ENCODE measurements around the gene LGALS14.
"Not testable (repeated sequence)": the region's sequence is repeated elsewhere in the genome, so short reads cannot be mapped to it uniquely, and the experiment has no call there.

LGALS14 gene, protein sequence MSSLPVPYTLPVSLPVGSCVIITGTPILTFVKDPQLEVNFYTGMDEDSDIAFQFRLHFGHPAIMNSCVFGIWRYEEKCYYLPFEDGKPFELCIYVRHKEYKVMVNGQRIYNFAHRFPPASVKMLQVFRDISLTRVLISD
- 0.09 to 0.10 reads per million in 2 donors for total RNA-seq

DNA sequence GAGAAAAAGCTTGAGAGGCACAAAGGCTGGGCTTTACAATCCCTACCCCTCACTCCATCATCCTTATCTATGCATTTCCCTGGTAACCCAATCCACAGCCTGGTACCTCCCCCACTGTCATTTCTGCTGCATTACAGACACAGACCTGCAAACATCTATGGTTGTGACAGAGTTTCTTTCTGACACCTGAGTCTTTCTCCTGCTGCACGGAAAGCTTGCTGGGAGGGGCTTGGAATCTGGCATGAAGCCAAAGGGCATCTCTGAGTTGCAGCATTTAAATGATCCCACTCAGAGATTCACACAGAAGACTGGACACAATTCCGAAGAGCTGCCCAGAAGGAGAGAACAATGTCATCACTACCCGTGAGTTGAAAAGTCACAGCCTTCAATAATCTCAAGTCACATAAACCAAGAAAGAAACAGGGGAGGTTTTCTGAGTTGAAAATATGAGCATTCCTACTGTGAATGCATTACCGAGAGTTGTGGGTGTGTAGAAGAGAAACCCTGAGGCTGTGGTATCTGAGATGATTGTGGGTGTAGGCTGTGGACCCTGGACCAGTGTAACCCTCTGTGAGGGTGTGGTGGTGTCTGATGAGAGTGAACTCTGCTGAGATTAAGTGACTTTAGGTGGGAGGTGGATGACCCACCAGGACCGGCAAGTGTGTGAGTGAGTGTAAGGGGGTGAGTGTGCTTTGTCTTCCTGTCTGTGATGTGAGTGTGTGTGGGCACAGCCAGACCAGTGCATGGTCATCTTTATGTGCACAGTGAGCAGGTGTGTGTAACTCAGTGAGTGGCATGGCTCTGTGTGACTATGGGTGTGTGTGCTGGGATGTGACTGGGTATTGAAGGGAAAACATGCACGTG, at the start of gene LGALS14:
TSS of gene LGALS14 (plus strand) at position 301 of the 864 bp plus-strand sequence. CDS start at position 349, 48 bp downstream.
- DNase-seq: no peak

DNA sequence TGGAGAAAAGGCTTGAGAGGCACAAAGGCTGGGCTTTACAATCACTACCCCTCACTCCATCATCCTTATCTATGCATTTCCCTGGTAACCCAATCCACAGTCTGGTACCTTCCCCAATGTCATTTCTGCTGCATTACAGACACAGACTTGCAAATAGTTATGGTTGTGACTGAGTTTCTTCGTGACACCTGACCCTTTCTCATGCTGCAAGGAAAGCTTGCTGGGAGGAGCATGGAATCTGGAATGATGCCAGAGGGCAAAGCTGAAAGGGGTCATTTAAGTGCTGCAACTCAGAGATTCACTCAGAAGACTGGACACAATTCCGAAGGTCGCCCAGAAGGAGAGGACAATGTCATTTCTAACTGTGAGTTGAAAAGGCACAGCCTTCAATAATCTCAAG, 48.7 kb upstream of the LGALS14 start, which contains the start of gene LGALS16:
TSS of gene LGALS16 (plus strand) at position 301 of the 400 bp plus-strand sequence. CDS start at position 350, 49 bp downstream.
- DNase-seq: no peak

DNA sequence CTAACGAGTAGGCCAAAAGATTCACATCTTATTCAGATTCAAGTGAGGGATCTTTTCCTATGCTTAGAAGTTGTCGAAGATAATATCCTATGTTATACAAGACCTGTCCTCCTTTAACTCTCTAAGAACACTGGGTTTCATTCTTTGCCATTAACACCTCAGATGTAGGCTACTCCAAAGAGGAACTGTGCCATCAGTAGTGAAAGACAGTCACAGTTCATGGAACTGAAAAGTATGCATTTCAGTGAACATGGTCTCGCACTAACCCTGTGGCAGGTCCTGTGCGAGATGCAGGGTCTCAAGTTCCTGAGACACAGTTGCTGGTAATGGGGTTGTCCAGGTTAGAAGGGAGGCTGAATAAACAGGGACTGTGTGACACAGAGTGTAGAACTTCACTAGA, 44.5 kb upstream of the LGALS14 start:
- no peak for DNase-seq

DNA sequence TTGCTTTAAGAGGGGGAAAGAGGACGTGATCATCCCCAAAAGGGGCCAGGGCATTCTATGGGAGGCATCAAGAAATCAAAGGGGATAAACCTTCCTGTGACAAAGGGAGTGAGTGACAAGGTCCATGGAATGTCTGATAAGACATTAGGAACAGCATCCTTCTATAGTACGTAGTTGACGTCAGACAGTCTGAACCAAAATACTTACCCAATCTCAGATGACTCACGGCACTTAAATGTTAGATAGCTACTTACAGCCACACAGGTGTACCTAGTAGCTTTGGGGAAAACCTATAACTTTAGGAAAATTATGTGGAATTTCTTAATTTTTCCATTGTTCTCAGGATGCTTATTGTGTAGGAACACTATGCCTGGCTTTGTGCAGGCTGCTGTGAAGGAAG, 43.6 kb upstream of the LGALS14 start:
- DNase-seq: no peak

DNA sequence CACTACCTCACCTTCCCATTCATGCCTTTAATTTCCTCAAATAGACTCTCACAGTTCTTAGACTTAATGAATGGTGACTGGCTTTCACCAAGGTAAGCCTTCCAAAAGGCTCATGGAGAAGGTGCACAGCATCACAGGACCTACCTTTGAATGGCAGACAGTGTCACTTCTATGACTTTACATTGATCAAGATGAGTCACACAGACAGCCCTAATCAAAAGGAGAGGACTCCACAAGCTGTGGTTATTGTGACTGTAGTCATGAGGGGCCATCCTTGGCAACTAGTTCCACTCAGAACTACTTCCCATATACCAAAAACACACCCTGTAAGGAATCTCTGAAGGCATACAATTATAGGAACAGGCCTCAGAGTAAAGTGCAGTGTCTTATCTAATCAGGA, 42.7 kb upstream of the LGALS14 start:
- no peak for DNase-seq

DNA sequence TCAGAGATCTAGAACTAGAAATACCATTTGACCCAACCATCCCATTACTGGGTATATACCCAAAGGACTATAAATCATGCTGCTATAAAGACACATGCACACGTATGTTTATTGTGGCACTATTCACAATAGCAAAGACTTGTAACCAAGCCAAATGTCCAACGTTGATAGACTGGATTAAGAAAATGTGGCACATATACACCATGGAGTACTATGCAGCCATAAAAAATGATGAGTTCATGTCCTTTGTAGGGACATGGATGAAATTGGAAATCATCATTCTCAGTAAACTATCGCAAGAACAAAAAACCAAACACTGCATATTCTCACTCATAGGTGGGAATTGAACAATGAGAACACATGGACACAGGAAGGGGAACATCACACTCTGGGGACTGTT, 34.4 kb upstream of the LGALS14 start:
- DNase-seq: not testable (repeated sequence)

DNA sequence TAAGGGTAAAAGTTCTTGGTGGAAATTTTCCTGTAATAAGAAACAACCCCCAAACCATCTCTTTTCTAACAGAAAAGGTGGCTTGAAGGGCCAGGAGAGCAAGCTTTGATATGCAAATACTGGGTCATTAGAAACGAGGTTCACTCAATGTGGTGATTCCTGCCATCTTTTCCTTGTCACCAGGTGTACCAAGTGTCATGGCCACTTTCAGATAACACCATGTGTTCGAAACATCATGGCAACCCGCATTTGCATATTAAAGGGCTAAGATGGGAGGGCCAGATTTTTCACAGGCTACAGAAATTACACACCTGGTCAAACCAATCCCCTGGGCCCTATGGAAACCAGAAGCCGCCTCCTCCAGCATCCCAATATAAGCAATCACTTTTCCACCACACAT, 33.3 kb upstream of the LGALS14 start:
- DNase-seq: no peak

DNA sequence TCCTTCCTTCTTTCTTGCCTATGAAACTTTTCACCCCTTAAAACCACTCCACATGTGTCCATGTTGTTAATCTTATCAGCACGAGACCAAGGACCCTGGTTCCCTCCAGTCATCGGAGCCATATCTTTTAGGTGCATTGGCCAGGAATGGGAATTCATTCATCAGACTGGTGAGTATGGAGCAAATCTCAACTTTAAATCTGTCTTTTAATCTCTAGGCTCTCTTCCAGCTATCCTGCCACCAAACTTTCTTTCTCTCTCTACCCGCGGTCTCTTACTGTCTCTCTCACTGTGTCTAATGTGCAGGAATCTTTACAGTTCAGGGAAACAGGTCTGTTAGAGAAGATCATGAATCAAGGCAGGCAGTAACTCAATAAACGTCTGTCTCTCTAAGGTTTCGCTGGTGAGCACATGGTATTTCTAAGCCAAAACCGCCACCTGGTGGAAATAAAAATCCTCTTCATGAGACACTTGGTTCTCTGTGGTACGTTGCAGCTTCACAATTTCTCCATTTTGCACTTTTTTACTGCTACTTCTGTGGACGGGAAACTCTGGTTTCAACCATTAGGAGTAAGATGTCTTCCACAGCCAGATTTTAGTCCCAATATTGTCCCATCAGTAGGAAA, 32.4 kb upstream of the LGALS14 start:
- DNase-seq: no peak

DNA sequence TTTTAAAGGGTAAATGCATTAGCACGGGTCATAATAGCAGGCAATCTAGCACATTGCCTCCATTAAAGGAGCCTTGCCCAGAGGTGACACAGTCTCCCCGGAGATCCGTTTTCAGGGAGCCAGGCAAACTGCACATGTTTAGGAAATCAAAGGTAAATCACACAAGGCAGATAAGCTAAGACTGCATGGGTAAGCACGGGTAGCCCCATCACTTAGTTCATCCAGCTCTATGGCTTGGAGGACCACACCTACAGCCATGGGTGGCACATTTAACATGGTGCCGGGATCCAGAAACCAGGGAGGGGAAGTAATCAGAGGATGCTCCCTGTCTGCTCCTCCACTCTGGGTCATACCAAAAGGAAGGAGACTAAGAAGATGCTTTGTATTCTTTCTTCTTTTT, 31.8 kb upstream of the LGALS14 start:
- DNase-seq: no peak

DNA sequence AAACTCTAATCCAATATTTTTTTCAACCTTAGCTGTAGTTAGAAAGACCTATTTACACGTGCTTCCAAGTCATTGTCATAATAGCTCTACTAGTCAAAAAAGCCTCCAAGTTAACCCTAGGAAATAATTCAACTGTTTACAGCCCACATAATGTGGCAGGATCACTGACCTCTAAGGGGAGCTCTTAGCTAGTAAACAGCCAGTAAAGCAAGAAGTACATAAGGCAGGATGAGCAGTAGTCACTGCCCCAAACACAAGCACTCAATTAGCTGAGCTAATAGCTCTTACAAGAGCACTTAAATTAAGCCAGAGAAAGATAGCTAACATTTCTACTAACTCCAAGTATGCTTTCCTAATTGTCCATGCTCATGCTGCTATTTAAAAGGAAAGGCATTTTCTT, 30.4 kb upstream of the LGALS14 start:
- not testable (repeated sequence) for DNase-seq

DNA sequence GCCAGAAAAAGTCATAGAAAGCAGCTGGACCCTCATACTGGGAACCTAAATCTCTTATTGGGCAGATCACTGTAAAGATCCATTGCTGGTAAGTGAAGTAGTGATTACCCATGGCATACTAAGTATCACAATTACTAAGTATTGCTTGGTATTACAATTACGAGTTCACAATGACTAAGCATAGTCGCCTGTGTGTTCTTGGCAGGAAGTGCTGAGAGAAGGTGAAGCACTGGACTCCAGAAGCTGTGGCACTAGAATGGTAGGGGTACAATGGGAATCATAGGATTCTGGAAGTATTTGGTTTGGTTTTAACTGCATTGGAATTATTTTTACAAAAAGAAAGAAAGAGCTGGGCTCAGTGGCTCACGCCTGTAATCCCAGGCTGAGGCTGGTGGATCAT, 28.3 kb upstream of the LGALS14 start:
- no peak for DNase-seq

DNA sequence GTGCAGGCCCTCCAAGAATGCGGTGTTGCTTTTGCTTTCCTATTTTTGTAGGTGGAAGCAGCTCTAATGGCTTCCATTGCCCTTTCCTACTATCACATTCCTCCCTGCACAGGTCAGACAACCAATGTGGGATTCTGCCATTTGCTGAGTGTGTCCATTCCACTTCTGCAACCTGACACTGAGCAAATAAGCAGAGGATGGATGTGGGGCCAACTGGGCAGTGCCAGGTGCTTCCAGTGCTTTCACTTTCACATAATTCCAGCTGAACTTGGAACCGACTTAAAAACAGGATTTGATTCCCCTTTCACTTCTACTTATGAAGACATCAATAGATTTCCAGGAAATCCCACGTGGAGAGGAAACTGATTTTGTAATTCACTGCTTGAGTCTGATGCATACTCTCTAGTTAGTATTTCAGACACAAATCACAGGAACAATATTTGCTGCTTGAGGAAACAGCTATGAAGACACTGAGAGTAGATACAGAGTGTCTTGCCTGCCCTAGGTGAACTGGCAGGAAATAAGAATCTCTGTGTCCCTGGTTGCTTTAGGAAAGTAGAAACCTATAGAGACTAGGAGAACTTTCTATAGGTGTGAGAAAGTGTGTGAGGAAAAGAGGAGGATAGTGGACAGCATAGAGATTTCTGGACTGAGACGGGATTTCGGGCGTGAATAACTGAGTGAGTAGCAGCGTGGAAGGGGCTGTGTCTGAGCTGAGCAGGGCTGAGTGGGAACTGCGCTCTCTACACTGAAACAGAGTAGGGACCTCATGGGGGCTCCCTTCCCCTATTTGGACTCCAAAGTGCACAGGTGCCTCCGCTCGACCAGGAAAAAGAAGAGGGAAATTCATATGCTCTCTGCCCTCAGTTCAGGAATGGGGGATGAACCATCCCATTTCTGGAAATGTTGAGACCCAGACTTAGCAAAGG, 26.1 kb upstream of the LGALS14 start:
- DNase-seq: no peak

DNA sequence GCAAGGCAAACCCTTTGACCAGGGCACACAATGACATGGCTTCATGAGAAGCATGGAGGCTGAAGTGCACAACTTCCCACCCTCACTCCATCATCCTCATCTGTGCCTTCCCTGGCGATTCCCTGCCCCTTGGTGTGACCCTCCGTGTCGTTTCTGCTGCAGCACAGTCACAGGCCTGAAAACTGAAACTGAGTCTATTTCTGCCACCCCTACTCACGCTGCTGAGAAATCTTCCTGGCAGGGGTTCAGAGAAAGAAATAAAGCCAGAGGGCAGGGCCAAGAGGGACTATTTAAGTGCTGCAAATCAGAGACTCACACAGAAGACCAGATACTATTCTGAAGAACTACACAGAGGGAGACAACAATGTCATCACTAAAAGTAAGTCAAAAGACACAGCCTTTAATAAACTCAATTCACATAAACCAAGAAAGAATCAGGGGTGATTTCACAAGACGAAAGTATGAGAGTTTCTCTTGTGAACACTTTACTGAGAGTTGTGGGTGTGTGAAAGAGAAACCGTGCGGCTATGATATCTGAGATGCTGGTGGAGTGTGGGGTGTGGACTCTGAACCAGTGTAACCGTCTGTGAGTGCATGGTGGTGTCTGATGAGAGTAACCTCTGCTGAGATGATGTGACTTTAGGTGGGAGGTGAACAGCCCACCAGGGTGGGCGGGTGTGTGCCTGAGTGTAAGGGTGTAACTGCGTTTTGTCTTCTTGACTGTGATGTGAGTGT, 25.1 kb upstream of the LGALS14 start:
- DNase-seq: no peak

DNA sequence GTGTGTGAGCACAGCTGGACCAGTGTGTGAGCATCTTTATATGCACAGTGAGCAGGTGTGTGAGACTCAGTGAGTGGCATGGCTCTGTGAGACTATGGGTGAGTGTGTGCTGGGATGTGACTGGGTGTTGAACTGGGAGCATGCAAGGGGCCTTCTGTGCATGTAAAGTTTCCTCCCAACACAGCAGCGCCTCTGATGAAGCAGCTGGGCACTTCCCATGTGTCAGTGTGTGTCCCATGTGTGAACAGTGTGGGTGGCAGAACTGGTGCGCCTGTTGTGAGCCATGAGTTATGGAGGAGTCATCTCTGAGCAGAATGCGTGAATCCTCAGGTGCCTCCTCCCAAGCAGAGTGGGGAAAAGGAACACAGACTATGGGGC, 24.5 kb upstream of the LGALS14 start:
- DNase-seq: no peak

DNA sequence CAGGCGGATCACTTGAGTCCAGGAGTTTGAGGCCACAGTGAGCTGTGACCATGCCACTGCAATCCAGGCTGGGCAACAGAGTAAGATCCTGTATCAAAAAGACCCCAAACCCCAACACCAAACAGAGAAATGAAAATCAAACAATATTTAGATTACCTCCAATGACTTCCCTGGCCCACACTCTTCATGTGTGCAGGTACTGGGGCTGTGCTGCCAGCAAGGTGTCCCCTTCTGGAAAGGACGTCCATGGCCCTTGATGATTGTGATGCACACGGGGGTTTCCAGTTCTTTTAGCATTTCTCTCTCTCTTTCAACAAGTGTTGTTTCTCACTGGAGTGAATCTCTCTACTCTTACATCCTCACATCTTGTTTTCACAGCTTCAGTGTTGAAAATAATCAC, 23.7 kb upstream of the LGALS14 start:
- DNase-seq: no peak

DNA sequence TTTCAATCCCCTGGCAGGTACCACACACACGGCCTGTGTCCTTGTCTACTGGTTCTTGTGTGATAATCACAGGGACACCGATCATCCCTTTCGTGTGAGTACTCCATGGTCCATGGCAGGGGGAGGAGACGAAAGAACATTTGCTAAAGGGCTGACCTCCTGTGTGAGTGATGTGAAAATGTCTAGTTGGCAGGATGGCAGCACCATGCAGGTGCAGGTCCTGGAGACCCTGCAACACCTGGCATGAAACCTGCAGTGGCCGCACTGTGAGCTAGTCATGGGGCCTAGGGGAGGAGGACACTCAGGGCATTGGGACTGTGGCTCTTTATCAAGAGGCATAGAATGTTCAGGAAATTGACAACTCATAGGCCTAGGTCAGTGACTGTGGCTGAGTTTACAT, 22.9 kb upstream of the LGALS14 start:
- DNase-seq: no peak

DNA sequence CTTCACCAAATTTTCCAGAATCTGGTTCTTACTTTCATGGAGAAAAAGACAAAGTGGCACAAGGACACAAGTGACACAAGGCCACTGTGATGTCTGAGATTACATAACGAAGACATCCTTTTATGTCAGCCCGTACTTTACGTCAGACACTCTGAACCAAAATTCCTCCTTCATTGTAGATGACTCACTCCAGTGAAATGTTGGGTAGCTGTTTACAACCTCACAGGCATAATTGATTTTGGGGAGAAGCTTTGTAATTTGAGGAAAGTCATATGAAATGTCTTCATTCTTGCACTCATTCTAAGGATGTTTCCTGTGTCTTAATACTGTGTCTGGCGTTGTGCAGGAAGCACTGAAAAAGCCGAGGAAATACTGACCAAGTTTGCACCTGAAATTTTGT, 20.0 kb upstream of the LGALS14 start:
- DNase-seq: no peak

DNA sequence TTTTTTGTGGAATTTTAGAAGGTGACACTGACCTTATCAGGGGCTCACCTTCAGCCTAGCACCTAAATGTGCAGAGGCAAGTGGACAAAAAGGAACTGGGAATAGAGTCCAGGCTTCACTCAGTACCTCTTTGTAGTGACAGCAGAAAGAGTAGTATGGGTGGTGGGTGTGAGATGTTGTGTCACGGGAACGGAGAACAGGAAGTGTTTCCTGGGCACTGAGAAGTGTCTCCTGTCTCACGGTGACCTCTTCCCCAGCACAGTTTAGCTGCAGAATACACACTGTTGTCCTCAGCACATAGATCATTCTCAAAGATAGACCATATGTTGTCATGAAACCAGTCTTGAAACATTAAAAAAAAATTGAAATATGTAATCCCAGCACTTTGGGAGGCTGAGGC, 17.5 kb upstream of the LGALS14 start:
- no peak for DNase-seq

DNA sequence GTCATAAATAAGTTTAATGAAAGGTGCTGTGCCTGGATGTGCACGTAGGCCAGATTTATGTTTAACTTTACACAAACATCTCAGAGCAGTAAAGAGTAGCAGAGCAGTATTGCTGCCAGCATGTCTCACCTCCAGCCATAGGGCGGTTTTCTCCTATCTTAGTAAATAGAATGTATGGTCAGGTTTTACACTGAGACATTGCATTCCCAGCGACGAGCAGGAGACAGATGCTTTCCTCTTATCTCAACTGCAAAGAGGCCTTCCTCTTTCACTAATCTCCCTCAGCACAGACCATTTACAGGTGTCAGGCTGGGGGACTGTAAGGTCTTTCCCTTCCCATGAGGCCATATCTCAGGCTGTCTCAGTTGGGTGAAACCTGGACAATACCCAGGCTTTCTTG, 15.6 kb upstream of the LGALS14 start:
- DNase-seq: not testable (repeated sequence)

DNA sequence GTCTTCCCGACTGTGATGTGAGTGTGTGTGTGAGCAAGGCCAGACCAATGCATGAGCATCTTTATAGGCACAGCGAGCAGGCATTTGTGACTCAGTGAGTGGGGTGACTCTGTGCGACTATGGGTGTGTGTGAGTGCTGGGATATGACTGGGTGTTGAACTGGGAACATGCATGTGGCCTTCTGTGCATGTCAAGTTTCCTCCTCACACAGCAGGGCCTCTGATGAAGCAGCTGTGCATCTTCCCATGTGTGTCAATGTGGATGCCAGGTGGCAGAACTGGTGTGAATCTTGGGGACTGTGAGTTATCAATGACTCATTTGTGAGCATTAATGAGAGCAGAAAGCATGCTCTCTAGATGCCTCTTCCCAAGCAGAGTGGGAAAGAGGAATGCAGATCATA, 12.1 kb upstream of the LGALS14 start:
- DNase-seq: no peak

DNA sequence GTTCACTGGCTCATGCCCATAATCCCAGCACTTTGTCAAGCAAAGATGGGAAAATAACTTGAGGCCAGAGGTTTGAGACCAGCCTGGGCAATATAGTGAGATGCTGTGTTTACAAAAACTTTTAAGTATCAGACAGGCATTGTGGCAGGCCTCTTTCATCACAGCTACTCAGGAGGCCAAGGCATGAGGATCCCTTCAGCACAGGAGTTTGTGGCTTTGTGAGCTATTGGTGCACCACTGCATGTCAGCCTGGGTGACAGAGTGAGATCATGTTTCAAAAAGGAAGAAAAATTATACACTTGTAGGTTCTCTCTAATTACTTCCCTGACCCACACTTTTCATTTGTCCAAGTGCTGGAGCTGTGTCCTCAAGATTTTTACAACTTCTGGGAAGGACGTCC, 11.5 kb upstream of the LGALS14 start:
- DNase-seq: no peak

DNA sequence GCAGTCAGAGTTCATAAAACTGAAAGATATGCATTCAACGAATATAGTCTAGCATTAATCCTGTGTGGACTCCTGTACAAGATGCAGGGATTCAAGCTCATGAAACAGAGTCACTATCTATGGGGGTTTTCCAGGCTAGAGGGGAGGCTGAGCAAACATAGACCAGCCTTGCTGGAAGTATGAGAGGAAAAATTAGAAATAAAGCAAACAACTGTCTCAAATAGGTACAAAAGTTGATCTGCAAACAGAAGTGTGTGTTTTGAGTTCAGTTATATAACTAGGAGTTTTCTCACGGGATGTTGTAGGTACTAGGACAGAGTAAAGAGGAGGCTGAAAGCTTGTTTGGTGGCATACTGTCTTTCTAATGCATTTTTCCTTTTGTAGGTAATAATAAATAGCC, 8.5 kb upstream of the LGALS14 start:
- no peak for DNase-seq
